ENCODE data around the gene ACOD1. TPM values are rescaled to one million over a fixed set of nuclear protein-coding genes. Genes with fewer than 3 reads are reported as not detected.
A peak's percentile ranks its signal among the peaks of the same experiment; 100 is the strongest.

ACOD1 gene
- total and polyA plus RNA-seq, 10 of the 15 experiments (the other 5 are each of a cell fraction or from before 2014, with no cell fraction given): not detected

- TF ChIP-seq, protein P1, sequence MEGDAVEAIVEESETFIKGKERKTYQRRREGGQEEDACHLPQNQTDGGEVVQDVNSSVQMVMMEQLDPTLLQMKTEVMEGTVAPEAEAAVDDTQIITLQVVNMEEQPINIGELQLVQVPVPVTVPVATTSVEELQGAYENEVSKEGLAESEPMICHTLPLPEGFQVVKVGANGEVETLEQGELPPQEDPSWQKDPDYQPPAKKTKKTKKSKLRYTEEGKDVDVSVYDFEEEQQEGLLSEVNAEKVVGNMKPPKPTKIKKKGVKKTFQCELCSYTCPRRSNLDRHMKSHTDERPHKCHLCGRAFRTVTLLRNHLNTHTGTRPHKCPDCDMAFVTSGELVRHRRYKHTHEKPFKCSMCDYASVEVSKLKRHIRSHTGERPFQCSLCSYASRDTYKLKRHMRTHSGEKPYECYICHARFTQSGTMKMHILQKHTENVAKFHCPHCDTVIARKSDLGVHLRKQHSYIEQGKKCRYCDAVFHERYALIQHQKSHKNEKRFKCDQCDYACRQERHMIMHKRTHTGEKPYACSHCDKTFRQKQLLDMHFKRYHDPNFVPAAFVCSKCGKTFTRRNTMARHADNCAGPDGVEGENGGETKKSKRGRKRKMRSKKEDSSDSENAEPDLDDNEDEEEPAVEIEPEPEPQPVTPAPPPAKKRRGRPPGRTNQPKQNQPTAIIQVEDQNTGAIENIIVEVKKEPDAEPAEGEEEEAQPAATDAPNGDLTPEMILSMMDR (IDR thresholded peaks at IDR 0.05 in 2 of 3, conservative IDR thresholded peaks at IDR 0.05 in 1 of 3; ENCODE audit: control insufficient read depth in 2 of 3, extremely low read depth in 1 of 3, insufficient read depth in 1 of 3, low read depth in 3 of 3, low read length in 3 of 3): no peak
- TF ChIP-seq HDAC2 (IDR thresholded peaks at IDR 0.05) (no peak), POLR2AphosphoS5 (IDR thresholded peaks at IDR 0.05; ENCODE audit: low read length) (peak; percentile 87), MTA2 (IDR thresholded peaks at IDR 0.05; ENCODE audit: low read depth) (no peak), SRF (IDR thresholded peaks at IDR 0.05; ENCODE audit: low read depth in 2 of 2, low read length in 2 of 2) (peak; percentile 26 to 82; a peak in 2 of 4 replicates), JUNB (IDR thresholded peaks at IDR 0.05) (no peak), NR2C2 (IDR thresholded peaks at IDR 0.05; ENCODE audit: borderline replicate concordance, control insufficient read depth, insufficient read length, low read depth) (no peak), TCF3 (IDR thresholded peaks at IDR 0.05; ENCODE audit: borderline replicate concordance, insufficient read depth, low read depth, low read length) (peak; percentile 87), MXI1 (IDR thresholded peaks at IDR 0.05; ENCODE audit: low read depth, low read length) (peak; percentile 90), ASH2L (IDR thresholded peaks at IDR 0.05; ENCODE audit: borderline replicate concordance, low read depth) (no peak), CBX3 (IDR thresholded peaks at IDR 0.05; ENCODE audit: borderline replicate concordance, low read depth) (no peak), MYC (IDR thresholded peaks at IDR 0.05; ENCODE audit: insufficient read depth, insufficient read length, insufficient replicate concordance, low read length, severe bottlenecking) (no peak), RAD21 (IDR thresholded peaks at IDR 0.05; ENCODE audit: insufficient read depth, low read depth, low read length) (no peak), CUX1 (IDR thresholded peaks at IDR 0.05; ENCODE audit: insufficient replicate concordance, low read depth, low read length) (no peak), JUND (IDR thresholded peaks at IDR 0.05; ENCODE audit: low read depth, low read length) (0 out of 2 replicates have a peak, but pooled peaks have one; percentile 31), POU2F2 (IDR thresholded peaks at IDR 0.05; ENCODE audit: borderline replicate concordance, low read depth, low read length) (peak; percentile 80; the same call in 2 of the 3 replicates), BRCA1 (IDR thresholded peaks at IDR 0.05; ENCODE audit: low read depth, low read length) (no peak), GABPA (IDR thresholded peaks at IDR 0.05; ENCODE audit: low read depth) (peak; percentile 73), CHD1 (IDR thresholded peaks at IDR 0.05; ENCODE audit: low read depth, low read length) (no peak; the same call in 1 of the 2 replicates), NKRF (conservative IDR thresholded peaks at IDR 0.05) (no peak; the same call in 1 of the 2 replicates), NFIC (IDR thresholded peaks at IDR 0.05; ENCODE audit: low read depth, low read length) (no peak)
Measured at GRCh38 chr13:76991796-76992547, 43.7 kb downstream of the ACOD1 start, which contains the start of gene CLN5 (continued).

Measured in GM12878 (cell line).